SU-DHL-6 (cell line): ENCODE measurements around the gene LRTM2.

Experiments
- H2AFZ ChIP-seq: fragments of 200-600 bp; sonication (generic); 2 replicates; pipeline ENCODE4 v1.6.1; 2014; ENCODE audit warnings: low read depth, mild to moderate bottlenecking, moderate library complexity, mixed read lengths, antibody characterized with exemption, low read length; ENCODE audit not compliant: severe bottlenecking
- H3F3A ChIP-seq: fragments of 200-600 bp; shearing (Covaris generic); 2 replicates; pipeline ENCODE4 v1.6.0; 2016; ENCODE audit warnings: antibody characterized with exemption, mild to moderate bottlenecking; ENCODE audit not compliant: insufficient read depth
- H3K27ac ChIP-seq: fragments of 200-600 bp; sonication (generic); 2 replicates; pipeline ENCODE4 v1.5.1; 2016; ENCODE audit warnings: low read depth, mild to moderate bottlenecking, low read length, moderate library complexity, mixed read lengths
- H3K27me3 ChIP-seq: fragments of 200-600 bp; sonication (generic), shearing (Covaris generic); 2 replicates; pipeline ENCODE4 v1.6.0; 2014; ENCODE audit warnings: mild to moderate bottlenecking, low read length
- H3K36me3 ChIP-seq: fragments of 200-600 bp; sonication (generic); 2 replicates; pipeline ENCODE4 v1.6.1; 2014; ENCODE audit warnings: mild to moderate bottlenecking, low read length, mixed read lengths
- H3K4me2 ChIP-seq: fragments of 300-600, 200-600 bp; shearing (Covaris generic), sonication (generic); 2 replicates; pipeline ENCODE4 v1.6.0; 2014; ENCODE audit warnings: low read length, low read depth, mild to moderate bottlenecking; ENCODE audit not compliant: poor library complexity, severe bottlenecking
- H3K4me3 ChIP-seq: fragments of 200-600 bp; sonication (generic); 2 replicates; pipeline ENCODE4 v1.5.1; 2014; ENCODE audit warnings: antibody characterized with exemption, low read length, mild to moderate bottlenecking, mixed read lengths; ENCODE audit not compliant: insufficient read depth, poor library complexity, severe bottlenecking
- H3K79me2 ChIP-seq: fragments of 200-600 bp; sonication (generic); 2 replicates; pipeline ENCODE4 v1.6.1; 2014; ENCODE audit warnings: mild to moderate bottlenecking, low read length, moderate library complexity; ENCODE audit not compliant: insufficient read depth
- H3K9ac ChIP-seq: fragments of 200-600 bp; sonication (generic); 2 replicates; pipeline ENCODE4 v1.7.0; 2014; ENCODE audit warnings: mild to moderate bottlenecking, low read length
- H3K9me2 ChIP-seq: fragments of 200-600 bp; sonication (generic); replicated peaks from 2 replicates; pipeline ENCODE4 v1.6.1; 2014; ENCODE audit warnings: low read length; ENCODE audit not compliant: insufficient read depth
- H3K9me3 ChIP-seq: fragments of 200-600 bp; sonication (generic); 2 replicates; pipeline ENCODE4 v1.6.1; 2014; ENCODE audit warnings: low read length, mixed read lengths; ENCODE audit not compliant: insufficient read depth
- H4K20me1 ChIP-seq: fragments of 200-600 bp; sonication (generic); 2 replicates; pipeline ENCODE4 v1.6.1; 2014; ENCODE audit warnings: low read depth, mild to moderate bottlenecking, antibody characterized with exemption, low read length, moderate library complexity, mixed read lengths
- CTCF ChIP-seq: fragments of 200-600 bp; sonication (generic); IDR thresholded peaks from one replicate; pipeline ENCODE4 v1.5.1; 2017; ENCODE audit warnings: antibody characterized with exemption, mild to moderate bottlenecking, low read length, moderate library complexity; ENCODE audit not compliant: insufficient read depth, poor library complexity, severe bottlenecking
- EZH2phosphoT487 ChIP-seq: fragments of 200-600 bp; sonication (generic), shearing (Covaris generic); conservative IDR thresholded peaks from 2 replicates; pipeline ENCODE4 v1.6.1; 2018; ENCODE audit warnings: mild to moderate bottlenecking, antibody characterized with exemption, low read length, moderate library complexity, mixed read lengths

The LRTM2 gene

DNA sequence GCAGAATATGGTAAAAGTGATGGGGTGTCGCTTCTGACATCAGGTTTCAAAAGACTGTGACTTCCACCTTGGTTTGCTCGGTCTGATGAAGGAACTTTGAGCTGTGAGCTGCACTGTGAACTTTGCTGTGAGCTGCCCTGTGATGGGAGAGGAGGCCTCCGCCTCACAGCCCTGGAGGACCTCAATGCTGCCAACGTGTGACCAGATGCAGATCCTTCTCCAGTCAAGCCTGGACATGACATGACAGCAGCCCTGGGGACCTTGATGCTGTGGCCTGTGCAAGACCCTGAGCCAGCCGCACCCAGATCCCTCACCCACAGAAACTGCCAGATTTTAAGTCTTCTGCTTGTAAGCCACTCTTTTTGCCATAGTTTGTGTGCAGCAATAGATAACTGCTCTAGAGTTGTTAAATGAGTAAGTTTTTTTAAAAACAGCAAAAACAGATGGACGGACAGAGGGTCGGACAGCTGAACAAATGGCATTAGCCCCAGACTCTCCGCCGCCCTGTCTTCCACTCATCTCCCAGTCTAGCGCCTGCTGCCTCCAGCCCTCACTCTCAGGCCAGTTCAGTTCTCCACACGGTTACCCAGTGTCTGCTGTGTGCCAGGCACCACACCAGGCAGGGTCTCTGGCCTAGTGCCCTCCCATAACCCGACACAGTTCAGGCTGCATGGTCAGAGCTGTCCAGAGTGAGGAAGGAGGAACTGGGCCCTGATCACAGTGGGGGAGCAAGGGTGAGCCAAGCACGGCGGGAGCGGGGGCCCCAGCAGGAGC lies 13.1 kb upstream of the LRTM2 start:
- H3K9me3 ChIP-seq, result no peaks in the 10 kb centered on the region
- no peak overlapping the region for H3K9ac ChIP-seq
- no peak overlapping the region for H2AFZ ChIP-seq
- H3K27ac ChIP-seq, result no peak overlapping the region
- TF ChIP-seq EZH2phosphoT487 (no peak), CTCF (no peak)
- H3K27me3 ChIP-seq, result no peaks in the 10 kb centered on the region
- H3K4me3 ChIP-seq, result no peak overlapping the region
- H4K20me1 ChIP-seq, result no peaks in the 10 kb centered on the region
- H3F3A ChIP-seq, result no peaks in the 10 kb centered on the region
- H3K79me2 ChIP-seq, result no peaks in the 10 kb centered on the region
- H3K9me2 ChIP-seq, result no peaks in the 10 kb centered on the region
- H3K36me3 ChIP-seq, result no peaks in the 10 kb centered on the region
- H3K4me2 ChIP-seq, result no peak overlapping the region

DNA sequence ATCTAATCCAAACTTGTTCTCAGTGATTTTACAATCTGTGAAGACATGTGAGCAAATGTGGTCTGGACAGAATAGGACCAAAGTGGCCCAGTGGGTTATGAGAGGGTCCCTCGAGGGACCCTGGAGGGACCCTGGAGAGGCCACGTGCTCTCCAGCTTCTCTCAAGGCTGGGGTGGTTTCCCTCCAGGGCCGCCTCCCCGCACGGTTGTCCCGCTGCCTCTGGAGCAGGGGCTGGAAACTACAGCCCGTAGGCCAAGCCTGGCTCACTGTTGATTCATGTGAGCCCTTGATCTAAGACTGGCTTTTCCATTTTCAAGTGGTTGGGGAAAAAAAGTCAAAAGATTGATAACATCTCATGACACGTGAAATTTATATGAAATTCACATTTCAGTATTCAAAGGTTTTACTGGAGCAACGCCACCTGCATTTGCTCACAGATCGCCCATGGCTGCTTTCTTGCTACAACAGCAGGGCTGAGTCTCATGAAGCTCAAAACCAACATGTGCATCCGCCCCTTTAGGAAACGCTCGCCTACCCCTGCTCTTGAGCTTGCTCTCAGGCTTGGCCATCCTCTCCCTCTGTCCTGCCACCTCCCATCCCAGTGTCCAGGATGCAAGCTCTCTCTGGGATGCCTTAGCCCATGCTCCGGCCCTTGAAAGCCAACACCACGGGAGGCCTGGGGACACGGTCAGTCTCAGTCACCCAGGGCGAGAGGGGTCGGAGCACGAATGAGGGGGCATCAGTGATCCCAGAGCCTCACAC lies 12.1 kb upstream of the LRTM2 start:
- TF ChIP-seq CTCF (no peak), EZH2phosphoT487 (no peak)
- Histone ChIP-seq H3K9ac (no peak overlapping the region), H3K27ac (no peak overlapping the region), H3K79me2 (no peaks in the 10 kb centered on the region), H3K4me2 (no peak overlapping the region), H3K36me3 (no peaks in the 10 kb centered on the region), H3K9me2 (no peaks in the 10 kb centered on the region), H3K4me3 (no peak overlapping the region), H2AFZ (no peak overlapping the region), H4K20me1 (no peaks in the 10 kb centered on the region), H3F3A (no peaks in the 10 kb centered on the region), H3K27me3 (no peaks in the 10 kb centered on the region), H3K9me3 (no peaks in the 10 kb centered on the region)

- Histone ChIP-seq H3K9me3 (no peaks in the 10 kb centered on the region), H3K4me3 (no peak overlapping the region), H4K20me1 (no peaks in the 10 kb centered on the region), H3F3A (no peaks in the 10 kb centered on the region), H3K36me3 (no peaks in the 10 kb centered on the region), H3K79me2 (no peaks in the 10 kb centered on the region), H3K9me2 (no peaks in the 10 kb centered on the region), H3K9ac (no peak overlapping the region), H3K27ac (no peak overlapping the region), H3K27me3 (no peaks in the 10 kb centered on the region), H3K4me2 (no peak overlapping the region), H2AFZ (no peak overlapping the region)
- TF ChIP-seq EZH2phosphoT487, result no peak
- no peak for TF ChIP-seq CTCF
Measured at GRCh38 chr12:1808798-1809480, 11.4 kb upstream of the LRTM2 start.
